Stimulated activated CD4-positive, alpha-beta T cell treated with anti-CD3 and anti-CD28 coated beads, Interleukin-1b, Interleukin-23, amount 100 ng/mL, for 1 hour (primary cell): ENCODE measurements around the gene NIN.

Source experiments
- DNase-seq, 2 donors: peaks; one replicate each; pipeline ENCODE4 v3.0.0-alpha.2; 2020; ENCODE audit warnings: low read depth in 2 of 2

The NIN gene

DNA sequence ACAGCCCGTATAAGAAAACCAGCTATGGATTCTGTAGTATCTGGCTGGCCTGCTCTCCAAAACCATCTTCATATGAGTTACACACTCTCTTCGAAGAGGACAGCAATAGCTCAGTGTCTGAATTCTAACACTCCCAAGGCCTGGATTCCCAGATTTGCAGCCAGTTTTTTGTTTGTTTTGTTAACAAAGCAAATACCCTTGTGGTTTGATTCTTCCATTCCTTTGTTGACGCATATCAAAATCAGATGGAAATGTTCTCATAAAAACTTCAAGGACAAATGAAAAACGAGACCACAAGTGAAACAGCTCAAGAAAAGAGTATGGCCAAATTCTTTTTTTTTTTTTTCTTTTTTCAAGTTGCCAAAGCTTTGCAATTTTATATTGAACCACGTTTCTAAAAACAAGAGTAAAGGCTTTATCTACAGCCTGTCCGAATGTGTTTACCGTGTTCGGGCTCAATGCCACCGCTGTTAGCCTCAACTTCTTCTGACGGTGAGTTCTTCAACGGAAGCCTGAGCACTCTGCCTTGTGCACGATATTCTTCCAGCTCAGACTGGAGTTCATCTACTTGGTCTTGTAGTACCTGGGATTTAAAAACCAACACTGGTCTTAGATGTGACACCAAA lies 67.5 kb downstream of the NIN start:
- no peak for DNase-seq

DNA sequence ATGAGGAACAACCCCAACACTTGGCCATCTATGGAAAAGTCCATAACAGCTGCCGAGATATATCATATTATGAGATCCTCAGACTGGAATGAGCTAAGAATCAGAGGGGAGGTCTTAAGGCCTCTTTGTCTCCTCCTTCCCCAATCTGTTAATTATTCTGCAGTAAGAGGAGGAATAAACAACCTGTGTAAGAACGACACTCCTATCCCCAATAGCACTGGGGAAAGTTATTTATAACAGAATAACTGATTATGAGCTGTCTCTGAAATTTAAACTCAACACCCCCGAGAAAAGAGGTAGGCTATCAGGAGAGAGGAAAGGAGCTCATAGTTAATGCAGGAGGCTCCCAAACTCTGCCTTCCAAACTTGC lies 68.0 kb downstream of the NIN start:
- no peak for DNase-seq

- no peak for DNase-seq
These were observed 68.7 kb downstream of the NIN start for GRCh38 chr14:50762001-50762930.

DNA sequence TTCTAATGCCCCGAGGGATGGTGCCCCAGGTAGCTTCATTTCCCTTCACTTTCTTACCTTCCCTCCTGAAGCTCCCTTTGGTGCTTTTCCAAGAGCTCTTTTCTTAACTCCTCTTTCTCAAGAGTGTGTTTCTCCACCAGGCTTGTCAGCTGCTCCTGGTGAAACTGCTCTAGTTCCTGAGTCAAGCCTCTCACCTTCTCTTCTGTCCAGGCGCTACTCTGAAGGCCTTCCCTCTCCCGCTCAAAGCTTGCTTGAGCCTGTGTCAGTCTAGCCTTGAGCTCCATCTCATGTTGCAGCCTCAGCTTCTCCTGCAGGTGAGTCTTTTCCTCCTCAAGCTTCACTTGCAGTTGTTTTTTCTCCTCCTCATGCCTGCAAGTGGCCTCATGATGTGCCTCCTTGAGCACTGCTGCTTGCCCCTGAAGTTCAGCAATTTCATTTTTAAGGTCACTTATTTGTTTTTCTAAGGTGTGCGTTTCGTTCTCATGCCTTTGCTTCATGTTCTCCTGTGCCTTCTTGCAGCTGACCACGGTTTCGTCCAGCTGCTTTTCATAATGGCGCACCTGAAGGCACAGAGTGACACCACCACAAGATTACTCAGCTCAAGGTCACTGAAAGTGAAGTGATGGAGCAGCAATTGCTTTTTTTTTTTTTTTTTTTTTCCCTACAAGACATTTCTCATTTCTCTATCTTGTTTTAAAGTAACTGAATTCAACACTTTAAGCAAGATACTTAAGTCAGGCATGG lies 71.0 kb downstream of the NIN start:
- no peak for DNase-seq

DNA sequence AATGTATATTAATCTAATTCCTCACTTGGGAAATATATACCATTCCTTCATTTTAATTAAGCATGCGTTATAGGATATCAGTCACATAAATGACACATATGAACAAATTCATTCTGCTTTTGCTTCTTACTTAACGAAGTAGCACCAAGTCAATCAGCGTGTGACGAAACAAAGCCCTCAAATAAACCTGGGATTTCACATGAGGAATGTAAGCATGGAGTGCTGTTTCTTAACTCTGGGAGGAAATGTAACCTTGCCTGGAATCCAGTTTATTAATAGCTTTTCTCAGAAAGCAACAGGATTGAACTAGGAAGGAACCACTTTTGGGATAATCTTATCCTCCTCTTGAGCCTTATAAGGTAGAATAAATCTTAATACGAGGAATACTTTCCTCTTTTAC lies 72.0 kb downstream of the NIN start:
- DNase-seq, result no peak

GRCh38 chr14:50758305-50758704 lies 72.7 kb downstream of the NIN start:
- DNase-seq, result no peak

GRCh38 chr14:50757702-50758101 lies 73.3 kb downstream of the NIN start:
- DNase-seq, result no peak

DNA sequence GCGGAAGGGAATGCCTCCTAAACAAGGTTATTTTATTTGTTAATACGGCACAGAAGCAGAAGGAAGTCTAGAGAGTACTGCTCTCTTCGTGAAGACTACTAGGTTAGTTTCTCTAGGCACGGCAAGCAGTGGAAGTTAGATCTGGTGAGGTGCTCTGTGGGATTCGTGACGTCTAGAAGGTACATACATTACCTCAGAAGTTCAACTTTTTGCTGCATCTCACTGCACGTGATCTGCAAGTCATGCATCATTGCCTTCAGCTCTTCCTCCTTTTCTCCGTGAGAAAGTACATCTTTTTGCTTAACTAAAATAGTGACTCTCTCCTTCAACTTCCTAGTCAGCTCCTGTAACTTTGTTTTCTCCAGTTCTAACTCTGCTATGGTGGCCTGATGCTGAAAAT lies 74.7 kb downstream of the NIN start:
- DNase-seq, result no peak

DNA sequence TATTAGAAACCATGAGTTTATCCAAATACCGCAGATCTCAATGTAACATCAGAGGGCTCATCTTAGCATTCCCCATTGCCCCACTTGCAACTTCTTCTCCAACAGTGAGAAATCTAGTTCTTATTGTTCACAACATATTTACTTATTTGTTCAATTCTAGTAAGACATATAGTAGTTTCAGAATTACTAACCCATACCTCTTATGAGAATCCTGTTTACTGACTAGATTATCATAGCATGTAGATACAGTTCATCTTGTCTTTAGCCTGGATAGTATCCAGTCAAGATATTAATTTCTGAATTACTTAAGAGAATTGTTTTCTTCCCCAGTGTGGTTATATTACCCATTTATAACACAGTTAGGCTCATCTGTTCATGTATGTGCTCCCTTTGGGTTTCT lies 80.6 kb downstream of the NIN start:
- no peak for DNase-seq

DNA sequence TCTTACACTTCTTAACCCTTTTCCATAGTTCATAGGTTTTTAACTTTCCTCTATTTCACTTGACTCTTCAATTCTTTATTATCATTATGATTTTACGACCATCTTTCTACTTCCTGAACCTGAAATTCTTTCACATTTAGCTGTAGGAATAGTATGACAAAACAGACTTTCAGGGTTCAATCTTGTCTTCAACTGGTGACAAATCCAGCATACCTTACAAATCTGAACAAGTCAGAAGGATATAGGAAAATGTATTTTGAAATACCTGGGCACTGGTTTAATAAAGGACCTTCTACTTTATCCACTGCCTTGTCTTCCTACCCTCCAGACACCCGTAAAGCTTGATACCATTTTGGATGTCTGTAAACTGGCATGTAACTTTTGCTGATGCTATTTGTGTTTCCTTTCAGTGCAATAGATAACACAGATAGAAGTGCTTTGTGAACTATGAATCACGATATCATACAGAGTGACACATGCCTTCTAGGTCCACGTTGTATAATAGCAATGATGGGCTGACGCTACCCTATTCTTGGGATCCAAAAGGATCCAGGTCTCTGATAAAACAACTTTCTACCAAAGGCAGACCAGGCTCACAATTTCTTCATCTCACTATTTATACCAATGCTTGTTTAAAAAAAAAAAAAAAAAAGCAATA lies 85.4 kb downstream of the NIN start:
- DNase-seq, result no peak

GRCh38 chr14:50744231-50744630 lies 86.7 kb downstream of the NIN start:
- no peak for DNase-seq

GRCh38 chr14:50741567-50741966 lies 89.4 kb downstream of the NIN start:
- DNase-seq, result no peak

- DNase-seq, result no peak
These were observed 90.1 kb downstream of the NIN start for GRCh38 chr14:50740856-50741255.

GRCh38 chr14:50739186-50739585 lies 91.8 kb downstream of the NIN start:
- DNase-seq, result no peak

GRCh38 chr14:50736932-50737419 lies 94.0 kb downstream of the NIN start:
- no peak for DNase-seq

- no peak for DNase-seq
These were observed 95.8 kb downstream of the NIN start for GRCh38 chr14:50734950-50735695.

GRCh38 chr14:50733494-50733893 lies 97.5 kb downstream of the NIN start:
- no peak for DNase-seq

DNA sequence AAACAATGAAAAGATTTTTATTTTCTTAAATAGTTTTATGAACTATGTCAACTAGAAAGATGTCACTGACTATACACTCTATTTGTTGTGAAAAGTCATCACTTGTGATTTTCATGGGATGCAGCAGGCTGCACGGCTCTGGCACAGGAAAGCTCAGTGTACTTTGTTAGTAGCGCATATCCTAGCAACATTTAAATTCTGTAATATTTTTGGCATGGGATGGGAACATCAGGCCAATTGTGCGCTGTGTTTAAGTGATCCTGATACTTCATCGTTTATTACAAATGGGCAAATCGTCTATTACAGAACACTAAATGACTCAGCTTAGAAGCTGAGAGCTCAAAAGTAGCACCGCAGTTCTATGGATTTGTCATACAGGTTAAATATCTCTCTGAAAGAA lies 102.1 kb downstream of the NIN start:
- DNase-seq, result no peak

- no peak for DNase-seq
These were observed 104.4 kb downstream of the NIN start for GRCh38 chr14:50726372-50727107.

DNA sequence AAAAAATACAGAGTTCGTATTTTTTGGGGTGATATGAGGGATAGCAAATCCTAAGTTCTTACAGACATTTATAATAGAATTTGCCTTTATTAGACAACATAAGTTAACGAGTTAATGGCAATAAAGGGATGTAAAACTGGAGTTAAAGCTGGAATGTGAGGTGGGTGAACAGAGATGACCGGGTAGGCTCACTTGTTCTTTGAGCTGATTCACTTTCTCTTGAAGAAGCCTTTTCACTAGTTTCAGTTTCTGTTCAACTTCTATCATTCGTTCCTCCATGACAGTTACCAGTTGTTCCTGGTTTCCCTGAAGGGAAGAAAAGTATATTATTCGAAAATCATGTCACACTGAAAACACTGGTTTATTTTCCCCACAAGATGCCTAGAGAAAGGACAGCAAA lies 105.2 kb downstream of the NIN start:
- DNase-seq, result no peak
